ENCODE results near the gene ACKR1.

Gene ACKR1

GRCh38 chr1:159229896-159230295, 25.2 kb downstream of the ACKR1 start:
- Mint-ChIP-seq H3K36me3 (no peaks in the 10 kb centered on the region), H3K9me3 (no peaks in the 10 kb centered on the region), H3K27ac (no peak overlapping the region), H3K4me1 (no peaks in the 10 kb centered on the region), H3K27me3 (peaks cover 19% of the 10 kb centered on the region), H3K4me3 (no peak overlapping the region)
- no peak for ATAC-seq

DNA sequence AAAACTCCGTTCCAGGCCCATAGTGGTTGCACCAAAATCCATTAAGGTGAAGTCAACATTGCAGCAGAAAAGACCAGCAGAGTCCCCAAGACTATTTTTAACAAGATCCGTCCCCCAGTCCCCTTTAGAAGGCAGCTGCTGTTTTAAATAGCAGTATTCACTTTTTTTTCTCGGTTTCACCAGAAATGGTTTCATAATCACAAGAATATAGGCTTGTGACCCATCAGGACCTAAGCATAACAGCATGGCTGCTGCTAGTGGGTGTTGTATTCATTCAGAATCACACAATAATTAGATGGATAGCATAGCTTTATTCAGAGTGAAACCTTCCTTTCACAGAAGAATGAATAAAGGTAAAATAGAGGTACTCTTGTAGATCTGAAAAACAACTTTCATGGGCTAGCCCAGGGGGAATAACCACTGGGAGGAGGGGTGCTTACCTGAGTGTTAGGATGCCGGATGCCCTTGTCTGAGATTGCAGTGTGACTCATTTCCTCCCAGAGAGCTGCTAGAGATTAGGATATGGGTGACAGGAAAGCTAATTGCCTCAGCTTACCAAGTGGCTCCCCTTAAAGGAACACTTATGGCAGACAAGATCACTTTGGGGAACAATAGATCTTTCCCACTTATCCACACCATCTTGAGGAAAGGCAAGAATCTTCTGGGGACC, 35.0 kb downstream of the ACKR1 start:
- Mint-ChIP-seq H3K9me3 (no peaks in the 10 kb centered on the region), H3K27ac (no peak overlapping the region), H3K4me1 (peaks cover 6% of the 10 kb centered on the region), H3K4me3 (no peak overlapping the region), H3K27me3 (peaks cover 29% of the 10 kb centered on the region), H3K36me3 (no peaks in the 10 kb centered on the region)
- ATAC-seq: peak; percentile 51

- Mint-ChIP-seq H3K27ac (no peak overlapping the region), H3K4me1 (no peaks in the 10 kb centered on the region), H3K9me3 (peaks cover 4% of the 10 kb centered on the region), H3K4me3 (no peak overlapping the region), H3K27me3 (peaks cover 74% of the 10 kb centered on the region), H3K36me3 (peaks cover 5% of the 10 kb centered on the region)
- ATAC-seq: no peak
Measured at GRCh38 chr1:159247266-159247665, 42.6 kb downstream of the ACKR1 start.

DNA sequence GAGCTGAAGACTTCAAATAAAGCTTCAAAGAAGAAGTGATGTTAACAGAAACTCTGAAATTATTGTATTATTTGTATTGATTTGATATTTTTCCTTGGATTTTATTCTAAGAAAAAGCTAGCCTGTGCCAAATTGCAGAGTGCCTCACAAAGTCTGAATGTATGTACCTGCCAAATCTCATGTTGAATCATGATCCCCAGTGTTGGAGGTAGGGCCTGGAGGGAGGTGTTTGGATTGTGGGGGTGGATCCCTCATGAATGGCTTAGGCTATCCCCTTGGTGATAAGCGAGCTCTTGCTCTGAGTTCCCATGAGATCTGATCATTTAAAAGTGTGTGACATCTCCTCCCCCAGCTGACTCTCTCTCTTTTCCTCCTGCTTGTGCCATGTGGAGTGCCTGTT, 43.6 kb downstream of the ACKR1 start:
- Mint-ChIP-seq H3K27me3 (peaks cover 82% of the 10 kb centered on the region), H3K36me3 (peaks cover 5% of the 10 kb centered on the region), H3K4me3 (no peak overlapping the region), H3K9me3 (peaks cover 4% of the 10 kb centered on the region), H3K27ac (no peak overlapping the region), H3K4me1 (no peaks in the 10 kb centered on the region)
- ATAC-seq: no peak

GRCh38 chr1:159250638-159251216, 46.1 kb downstream of the ACKR1 start:
- ATAC-seq: no peak
- no peak overlapping the region for H3K27ac Mint-ChIP-seq
- H3K36me3 Mint-ChIP-seq: peaks cover 5% of the 10 kb centered on the region
- H3K4me1 Mint-ChIP-seq: no peaks in the 10 kb centered on the region
- H3K4me3 Mint-ChIP-seq: no peak overlapping the region
- H3K9me3 Mint-ChIP-seq: peaks cover 6% of the 10 kb centered on the region
- peaks cover 65% of the 10 kb centered on the region for H3K27me3 Mint-ChIP-seq

All from stimulated activated memory B cell treated with anti-CD40 and anti-IgM and Interleukin-4, amounts not matched to agents 10 μg/mL and 1 μg/mL and 100 μg/mL, for 72 hours (primary cell).